ACHN (cell line): Measurements from ENCODE around the gene EHMT2.
"Not testable (repeated sequence)": the region's sequence is repeated elsewhere in the genome, so short reads cannot be mapped to it uniquely, and the experiment has no call there.

Source experiments
- DNase-seq: peaks from one replicate; pipeline ENCODE4 v3.0.0-alpha.2; 2015
- in situ Hi-C: cut with HindIII; loops from 2 replicates; pipeline ENCODE4 v1.10.0; 2017; ENCODE audit warnings: low sequenced_read_pairs, low pct_ligation_motif_present, low pct_unique_long_range_greater_than_20kb

The EHMT2 gene

GRCh38 chr6:31919624-31920303 lies 22.3 kb upstream of the EHMT2 start:
- DNase-seq, result no peak
- in situ Hi-C loops, result no loop called here

GRCh38 chr6:31918069-31918720 lies 20.7 kb upstream of the EHMT2 start:
- no peak for DNase-seq
- in situ Hi-C loops, result no loop called here

- in situ Hi-C loops, result no loop called here
- DNase-seq, result no peak
These were observed 18.3 kb upstream of the EHMT2 start for GRCh38 chr6:31915756-31916155.

- DNase-seq, result no peak
- in situ Hi-C loops, result no loop called here
These were observed 17.9 kb upstream of the EHMT2 start for GRCh38 chr6:31915351-31915750.

GRCh38 chr6:31911826-31912585 lies 14.5 kb upstream of the EHMT2 start:
- no peak for DNase-seq
- in situ Hi-C loops, result no loop called here

GRCh38 chr6:31909298-31909697 lies 11.8 kb upstream of the EHMT2 start:
- in situ Hi-C loops, DNase-seq: not testable (repeated sequence)

GRCh38 chr6:31908791-31909190 lies 11.3 kb upstream of the EHMT2 start:
- in situ Hi-C loops, result no loop called here
- no peak for DNase-seq

- DNase-seq, in situ Hi-C loops: not testable (repeated sequence)
These were observed 10.8 kb upstream of the EHMT2 start for GRCh38 chr6:31908255-31908654.

GRCh38 chr6:31907158-31907813 lies 9.8 kb upstream of the EHMT2 start:
- in situ Hi-C loops, result no loop called here
- peak; percentile 18 for DNase-seq

GRCh38 chr6:31906727-31907126 lies 9.2 kb upstream of the EHMT2 start:
- in situ Hi-C loops, DNase-seq: not testable (repeated sequence)

- no peak for DNase-seq
- in situ Hi-C loops, result no loop called here
These were observed 8.6 kb upstream of the EHMT2 start for GRCh38 chr6:31906122-31906521.

- no peak for DNase-seq
- in situ Hi-C loops, result no loop called here
These were observed 7.5 kb upstream of the EHMT2 start for GRCh38 chr6:31905041-31905440.

GRCh38 chr6:31903957-31904356 lies 6.5 kb upstream of the EHMT2 start:
- no peak for DNase-seq
- in situ Hi-C loops, result no loop called here

GRCh38 chr6:31901953-31902643 lies 4.6 kb upstream of the EHMT2 start, which contains the start of gene ZBTB12:
ZBTB12 (minus strand) TSS chr6:31902086; CDS start chr6:31901305, 781 bp downstream.
- in situ Hi-C loops, result no loop called here
- DNase-seq, result peak; percentile 94

GRCh38 chr6:31901415-31901952 lies 4.0 kb upstream of the EHMT2 start:
- peak; percentile 40 for DNase-seq
- in situ Hi-C loops, result no loop called here

GRCh38 chr6:31900917-31901414 lies 3.5 kb upstream of the EHMT2 start:
- in situ Hi-C loops, result no loop called here
- DNase-seq, result no peak

- no peak for DNase-seq
- in situ Hi-C loops, result no loop called here
These were observed 2.6 kb upstream of the EHMT2 start for GRCh38 chr6:31899882-31900722.
